GM12878 (cell line): Measurements from ENCODE around the gene GAL3ST2. TPM values are rescaled to one million over a fixed set of nuclear protein-coding genes. Genes with fewer than 3 reads are reported as not detected.

Experiments used
- ATAC-seq: fragments of 200-7000 bp; cut with Tn5 transposase; 3 replicates; pipeline ENCODE4 v1.9.1; 2020; ENCODE audit warnings: mild to moderate bottlenecking, moderate library complexity
- BruUV-seq: library from RNA; stranded (reverse); fragments of 400-500 nt; replicated peaks from 2 replicates; lab custom pipeline; 2021; lab: Mats Ljungman, UMichigan
- CTCF ChIA-PET: fragments of 300-600 bp; sonication (Branson Sonifier 250); formaldehyde crosslinking; extraction: SDS; loops from one replicate; lab custom pipeline; 2021; ENCODE audit warnings: inconsistent platforms; lab: Yijun Ruan, JAX
- POLR2A ChIA-PET: fragments of 350-600 bp; formaldehyde crosslinking; extraction: SDS; loops from one replicate; lab custom pipeline; 2021; ENCODE audit warnings: inconsistent platforms; lab: Charles Lee
- RAD21 ChIA-PET: fragments of 300-600 bp; sonication (Branson Sonifier 250); formaldehyde crosslinking; loops from one replicate; lab custom pipeline; 2023; ENCODE audit warnings: antibody characterized with exemption; ENCODE audit not compliant: unreplicated experiment; lab: Charles Lee
- SMC1A ChIA-PET: fragments of 300-600 bp; sonication (Branson Sonifier 250); formaldehyde crosslinking; loops from one replicate; lab custom pipeline; 2023; ENCODE audit not compliant: unreplicated experiment, uncharacterized antibody; lab: Charles Lee
- DNase-seq: peaks from one replicate; pipeline ENCODE4 v3.0.0-alpha.2; 2011; ENCODE audit warnings: low read depth, low spot score
- FAIRE-seq: peaks from 3 replicates; lab custom pipeline; 2011; peaks lifted over from hg19 to GRCh38; lab: Jason Lieb, UNC
- H2AFZ ChIP-seq: 2 replicates; pipeline ENCODE4 v1.6.0; 2011; ENCODE audit warnings: low read depth, low read length, control low read depth; ENCODE audit not compliant: control insufficient read depth
- H3K27ac ChIP-seq: 2 replicates; pipeline ENCODE4 v1.5.1; 2011; ENCODE audit warnings: control low read depth; ENCODE audit not compliant: control insufficient read depth, insufficient read depth
- H3K27me3 ChIP-seq, 2 experiments: replicated peaks in 1 of 2; 2 replicates each; pipeline versions ENCODE4 v1.6.0 to v1.6.1; 2011; ENCODE audit warnings: low read length in 1 of 2; ENCODE audit not compliant: control insufficient read depth in 2 of 2, insufficient read depth in 2 of 2
- H3K36me3 ChIP-seq, 2 experiments: 2 replicates each; pipeline ENCODE4 v1.5.1; 2011; ENCODE audit warnings: low read length in 1 of 2; ENCODE audit not compliant: control insufficient read depth in 2 of 2, insufficient read depth in 2 of 2
- H3K4me1 ChIP-seq: 2 replicates; pipeline ENCODE4 v1.6.1; 2011; ENCODE audit warnings: mild to moderate bottlenecking, low read length, moderate library complexity, mixed read lengths; ENCODE audit not compliant: control insufficient read depth, insufficient read depth
- H3K4me2 ChIP-seq: 2 replicates; pipeline ENCODE4 v1.6.0; 2011; ENCODE audit warnings: control low read depth; ENCODE audit not compliant: control insufficient read depth, insufficient read depth
- H3K4me3 ChIP-seq: fragments of 200-600 bp; sonication (generic); 2 replicates; pipeline ENCODE4 v1.5.1; 2016
- H3K79me2 ChIP-seq: 2 replicates; pipeline ENCODE4 v1.6.0; 2011; ENCODE audit warnings: low read length; ENCODE audit not compliant: control insufficient read depth, insufficient read depth
- H3K9ac ChIP-seq: 2 replicates; pipeline ENCODE4 v1.8.0; 2011; ENCODE audit warnings: low read length, control low read depth, mixed read lengths; ENCODE audit not compliant: control insufficient read depth, insufficient read depth
- H3K9me3 ChIP-seq: replicated peaks from 3 replicates; pipeline ENCODE4 v1.5.1; 2011; ENCODE audit warnings: mild to moderate bottlenecking, low read length; ENCODE audit not compliant: control insufficient read depth, insufficient read depth
- H4K20me1 ChIP-seq: 2 replicates; pipeline ENCODE4 v1.6.0; 2011; ENCODE audit not compliant: control insufficient read depth, insufficient read depth
- BACH1 ChIP-seq: fragments of 450-650 bp; IDR thresholded peaks from 2 replicates; pipeline ENCODE4 v1.6.1; 2017; ENCODE audit warnings: mild to moderate bottlenecking, borderline replicate concordance
- BCL11A ChIP-seq: IDR thresholded peaks from 2 replicates; pipeline ENCODE4 v1.6.1; 2011; ENCODE audit warnings: low read depth, low read length
- BCLAF1 ChIP-seq: fragments of 450-650 bp; IDR thresholded peaks from 2 replicates; pipeline ENCODE4 v1.6.1; 2017; ENCODE audit warnings: antibody characterized with exemption, mild to moderate bottlenecking, moderate library complexity
- CHD2 ChIP-seq: IDR thresholded peaks from 2 replicates; pipeline ENCODE4 v1.6.1; 2011; ENCODE audit warnings: low read depth, low read length, improper control_type of control experiment, borderline replicate concordance
- E2F4 ChIP-seq: IDR thresholded peaks from 2 replicates; pipeline ENCODE4 v1.6.1; 2012; ENCODE audit warnings: low read depth, low read length, improper control_type of control experiment
- JUNB ChIP-seq: IDR thresholded peaks from 2 replicates; pipeline ENCODE4 v1.6.1; 2016; ENCODE audit warnings: antibody characterized with exemption, mild to moderate bottlenecking
- PKNOX1 ChIP-seq: fragments of 450-650 bp; IDR thresholded peaks from 2 replicates; pipeline ENCODE4 v1.6.1; 2016; ENCODE audit warnings: mild to moderate bottlenecking
- POLR2AphosphoS5 ChIP-seq: IDR thresholded peaks from 2 replicates; pipeline ENCODE4 v1.6.1; 2011; ENCODE audit warnings: mild to moderate bottlenecking, low read length, inconsistent platforms
- RFX5 ChIP-seq: IDR thresholded peaks from 2 replicates; pipeline ENCODE4 v1.6.1; 2011; ENCODE audit warnings: low read depth, low read length, improper control_type of control experiment
- STAT1 ChIP-seq: fragments of 450-650 bp; conservative IDR thresholded peaks from 2 replicates; pipeline ENCODE4 v1.6.1; 2014; ENCODE audit warnings: antibody characterized with exemption, mild to moderate bottlenecking
- WGBS: methylation state at CpG from one replicate; pipeline ENCODE4 v1.1.6; 2016; ENCODE audit warnings: low lambda C conversion rate; ENCODE audit not compliant: insufficient replicate concordance, insufficient coverage; ENCODE audit errors: missing lambda C conversion rate; 5-methylcytosine and 5-hydroxymethylcytosine counted together
- in situ Hi-C: fragments of 300-500 bp; cut with MboI; formaldehyde crosslinking; loops from 9 replicates; pipeline ENCODE4 v1.14.3; 2018; ENCODE audit warnings: mixed read lengths
- intact Hi-C: fragments of 100-400 bp; cut with micrococcal nuclease; formaldehyde crosslinking; loops from one replicate; pipeline ENCODE4 v1.14.2; 2022; ENCODE audit not compliant: unreplicated experiment
- polyA plus RNA-seq, 11 experiments: library from polyadenylated mRNA; depleted of rRNA in 4 of 11; unstranded in 6 of 11; stranded (reverse) in 5 of 11; fragments of >200 nt; fragmentation: Nextera tagmentation in 4 of 11; fragmentation: Illumina TruSeq in 1 of 11; extraction: Ambion mirVana in 4 of 11; extraction: Trizol in 1 of 11; gene quantifications; 1 replicate in 1 of 11; 2 replicates in 10 of 11; pipeline versions ENCODE4 v1.2.1 to v1.2.3, GENCODE V29; 2011 to 2016; ENCODE audit warnings: inconsistent platforms in 2 of 11, missing spikeins in 2 of 11, low read depth in 1 of 11
- total RNA-seq, 4 experiments: library from RNA; depleted of rRNA in 3 of 4; stranded (reverse); fragments of >200 nt in 3 of 4; fragmentation: Illumina TruSeq in 1 of 4; extraction: Trizol in 1 of 4; gene quantifications; 2 replicates each; pipeline versions ENCODE4 v1.2.1 to v1.2.3, GENCODE V29; 2013 to 2021
- TF ChIP-seq, protein P1 (sequence below): fragments of 450-650 bp; IDR thresholded peaks from 2 replicates; pipeline ENCODE4 v1.6.1; 2018; ENCODE audit warnings: borderline replicate concordance, mild to moderate bottlenecking; ENCODE audit not compliant: partially characterized antibody
- TF ChIP-seq, protein P2 (sequence below): IDR thresholded peaks from 2 replicates; pipeline ENCODE4 v1.6.1; 2011; ENCODE audit warnings: low read depth, mild to moderate bottlenecking, low read length, moderate library complexity, borderline replicate concordance; ENCODE audit errors: extremely low read depth
- TF ChIP-seq, protein P3 (sequence below): fragments of 450-650 bp; IDR thresholded peaks from 2 replicates; pipeline ENCODE4 v1.6.1; 2017; ENCODE audit warnings: mild to moderate bottlenecking

The GAL3ST2 gene
- total and polyA plus RNA-seq, 10 of the 15 experiments (the other 5 are each of a cell fraction or from before 2014, with no cell fraction given), result 0.09 to 0.36 (median 0.11) TPM; not detected in 7

GRCh38 chr2:241801611-241802420, 25.2 kb downstream of the GAL3ST2 start:
- Histone ChIP-seq H3K4me1 (peaks cover 14% of the 10 kb centered on the region), H3K36me3 (no peaks in the 10 kb centered on the region), H3K4me3 (no peak overlapping the region), H3K4me2 (no peak overlapping the region), H4K20me1 (no peaks in the 10 kb centered on the region), H3K27me3 (no peaks in the 10 kb centered on the region; a peak in 1 of 4 replicates), H3K27ac (no peak overlapping the region), H3K9me3 (no peaks in the 10 kb centered on the region), H3K9ac (no peak overlapping the region), H3K79me2 (no peaks in the 10 kb centered on the region), H2AFZ (no peak overlapping the region)
- no TSS peak for BruUV-seq
- ChIA-PET RAD21 (no interaction called here), SMC1A (no interaction called here), POLR2A (no interaction called here), CTCF (no interaction called here)
- in situ Hi-C loops (no loop called here), intact Hi-C loops (loop anchor here (5.0 kb wide), 1 partner anchor 40 kb away; no protein-coding TSS in a partner anchor)
- DNase-seq (no peak), ATAC-seq (no peak), FAIRE-seq (no peak)
- 80% methylated on average over 44 of the region's 44 CpGs for WGBS
- no peak for TF ChIP-seq JUNB
- no peak for TF ChIP-seq E2F4
- TF ChIP-seq, protein P1, sequence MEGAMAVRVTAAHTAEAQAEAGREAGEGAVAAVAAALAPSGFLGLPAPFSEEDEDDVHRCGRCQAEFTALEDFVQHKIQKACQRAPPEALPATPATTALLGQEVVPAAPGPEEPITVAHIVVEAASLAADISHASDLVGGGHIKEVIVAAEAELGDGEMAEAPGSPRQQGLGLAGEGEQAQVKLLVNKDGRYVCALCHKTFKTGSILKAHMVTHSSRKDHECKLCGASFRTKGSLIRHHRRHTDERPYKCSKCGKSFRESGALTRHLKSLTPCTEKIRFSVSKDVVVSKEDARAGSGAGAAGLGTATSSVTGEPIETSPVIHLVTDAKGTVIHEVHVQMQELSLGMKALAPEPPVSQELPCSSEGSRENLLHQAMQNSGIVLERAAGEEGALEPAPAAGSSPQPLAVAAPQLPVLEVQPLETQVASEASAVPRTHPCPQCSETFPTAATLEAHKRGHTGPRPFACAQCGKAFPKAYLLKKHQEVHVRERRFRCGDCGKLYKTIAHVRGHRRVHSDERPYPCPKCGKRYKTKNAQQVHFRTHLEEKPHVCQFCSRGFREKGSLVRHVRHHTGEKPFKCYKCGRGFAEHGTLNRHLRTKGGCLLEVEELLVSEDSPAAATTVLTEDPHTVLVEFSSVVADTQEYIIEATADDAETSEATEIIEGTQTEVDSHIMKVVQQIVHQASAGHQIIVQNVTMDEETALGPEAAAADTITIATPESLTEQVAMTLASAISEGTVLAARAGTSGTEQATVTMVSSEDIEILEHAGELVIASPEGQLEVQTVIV, result no peak
- TF ChIP-seq PKNOX1, result no peak
- no peak for TF ChIP-seq STAT1
- TF ChIP-seq BCL11A, result no peak
- TF ChIP-seq RFX5, result no peak
- TF ChIP-seq, protein P2, sequence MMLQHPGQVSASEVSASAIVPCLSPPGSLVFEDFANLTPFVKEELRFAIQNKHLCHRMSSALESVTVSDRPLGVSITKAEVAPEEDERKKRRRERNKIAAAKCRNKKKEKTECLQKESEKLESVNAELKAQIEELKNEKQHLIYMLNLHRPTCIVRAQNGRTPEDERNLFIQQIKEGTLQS, result no peak
- no peak for TF ChIP-seq POLR2AphosphoS5
- TF ChIP-seq BCLAF1, result no peak
- TF ChIP-seq CHD2, result no peak
- TF ChIP-seq, protein P3, sequence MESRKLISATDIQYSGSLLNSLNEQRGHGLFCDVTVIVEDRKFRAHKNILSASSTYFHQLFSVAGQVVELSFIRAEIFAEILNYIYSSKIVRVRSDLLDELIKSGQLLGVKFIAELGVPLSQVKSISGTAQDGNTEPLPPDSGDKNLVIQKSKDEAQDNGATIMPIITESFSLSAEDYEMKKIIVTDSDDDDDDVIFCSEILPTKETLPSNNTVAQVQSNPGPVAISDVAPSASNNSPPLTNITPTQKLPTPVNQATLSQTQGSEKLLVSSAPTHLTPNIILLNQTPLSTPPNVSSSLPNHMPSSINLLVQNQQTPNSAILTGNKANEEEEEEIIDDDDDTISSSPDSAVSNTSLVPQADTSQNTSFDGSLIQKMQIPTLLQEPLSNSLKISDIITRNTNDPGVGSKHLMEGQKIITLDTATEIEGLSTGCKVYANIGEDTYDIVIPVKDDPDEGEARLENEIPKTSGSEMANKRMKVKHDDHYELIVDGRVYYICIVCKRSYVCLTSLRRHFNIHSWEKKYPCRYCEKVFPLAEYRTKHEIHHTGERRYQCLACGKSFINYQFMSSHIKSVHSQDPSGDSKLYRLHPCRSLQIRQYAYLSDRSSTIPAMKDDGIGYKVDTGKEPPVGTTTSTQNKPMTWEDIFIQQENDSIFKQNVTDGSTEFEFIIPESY, result no peak
- TF ChIP-seq BACH1, result no peak
